Smooth muscle cell of the brain vasculature (primary cell): ENCODE data around the gene HSPH1.

ENCODE experiments used
- DNase-seq: peaks from one replicate; pipeline ENCODE4 v3.0.0-alpha.2; 2012; ENCODE audit warnings: low read depth, low spot score

The HSPH1 gene

GRCh38 chr13:31096654-31097302, 64.9 kb downstream of the HSPH1 start:
- DNase-seq = no peak

- DNase-seq = no peak
Observed at GRCh38 chr13:31094331-31095015, 67.2 kb downstream of the HSPH1 start.

- DNase-seq = no peak
Observed at GRCh38 chr13:31093145-31093885, 68.4 kb downstream of the HSPH1 start.

- DNase-seq = no peak
Observed at GRCh38 chr13:31092646-31093045, 69.1 kb downstream of the HSPH1 start.

- DNase-seq = no peak
Observed at GRCh38 chr13:31090961-31091624, 70.6 kb downstream of the HSPH1 start.

GRCh38 chr13:31090096-31090495, 71.6 kb downstream of the HSPH1 start:
- DNase-seq = no peak

GRCh38 chr13:31089649-31090048, 72.1 kb downstream of the HSPH1 start:
- DNase-seq = no peak

GRCh38 chr13:31088826-31089420, 72.8 kb downstream of the HSPH1 start:
- DNase-seq = no peak
